Kidney epithelial cell (primary cell): ENCODE measurements around the gene BEND4. TPM values are rescaled to one million over a fixed set of nuclear protein-coding genes. Genes with fewer than 3 reads are reported as not detected.

ENCODE experiments used
- DNase-seq: peaks from one replicate; pipeline ENCODE4 v3.0.0-alpha.2; 2010; ENCODE audit warnings: low read depth
- H3K27me3 ChIP-seq: 2 replicates; pipeline ENCODE4 v1.6.0; 2011; ENCODE audit warnings: low read length; ENCODE audit not compliant: control insufficient read depth, insufficient read depth
- H3K36me3 ChIP-seq: 2 replicates; pipeline ENCODE4 v1.5.1; 2011; ENCODE audit warnings: low read length; ENCODE audit not compliant: control insufficient read depth, insufficient read depth
- H3K4me3 ChIP-seq: 2 replicates; pipeline ENCODE4 v1.5.1; 2011; ENCODE audit warnings: low read depth, mild to moderate bottlenecking, control low read depth, low read length
- CTCF ChIP-seq: IDR thresholded peaks from 2 replicates; pipeline ENCODE4 v1.5.1; 2011; ENCODE audit warnings: mild to moderate bottlenecking, moderate library complexity, low read length, control low read depth, inconsistent platforms; ENCODE audit not compliant: insufficient read depth, poor library complexity, severe bottlenecking
- total RNA-seq: library from RNA; depleted of rRNA; stranded (reverse); fragments of >200 nt; gene quantifications from 2 replicates; pipeline ENCODE4 v1.2.3, GENCODE V29; 2015

The BEND4 gene
- total RNA-seq, 1 donor from 2014 or later, result 0.13 TPM

DNA sequence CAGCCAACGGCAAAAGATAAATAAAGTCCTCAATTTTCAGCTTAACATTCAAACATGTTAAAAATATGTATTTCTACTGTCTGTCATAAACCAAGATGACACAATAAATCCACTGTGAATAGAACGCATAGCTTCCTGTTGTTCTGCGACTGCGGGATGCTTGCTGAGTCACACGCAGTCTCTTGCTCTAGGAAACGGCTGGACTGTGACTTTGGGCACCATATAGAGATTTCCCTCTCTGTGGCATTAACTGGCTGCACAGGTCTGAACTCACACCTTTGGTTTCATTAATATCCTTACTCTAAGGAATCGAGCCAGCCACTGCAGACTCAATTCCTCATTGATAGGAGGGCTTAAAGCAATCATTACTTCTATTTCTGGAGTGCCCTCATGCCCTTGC, 8.4 kb downstream of the BEND4 start:
- no peak for DNase-seq
- no peak for TF ChIP-seq CTCF
- no peaks in the 10 kb centered on the region for H3K36me3 ChIP-seq
- H3K27me3 ChIP-seq, result no peaks in the 10 kb centered on the region
- H3K4me3 ChIP-seq, result no peak overlapping the region

DNA sequence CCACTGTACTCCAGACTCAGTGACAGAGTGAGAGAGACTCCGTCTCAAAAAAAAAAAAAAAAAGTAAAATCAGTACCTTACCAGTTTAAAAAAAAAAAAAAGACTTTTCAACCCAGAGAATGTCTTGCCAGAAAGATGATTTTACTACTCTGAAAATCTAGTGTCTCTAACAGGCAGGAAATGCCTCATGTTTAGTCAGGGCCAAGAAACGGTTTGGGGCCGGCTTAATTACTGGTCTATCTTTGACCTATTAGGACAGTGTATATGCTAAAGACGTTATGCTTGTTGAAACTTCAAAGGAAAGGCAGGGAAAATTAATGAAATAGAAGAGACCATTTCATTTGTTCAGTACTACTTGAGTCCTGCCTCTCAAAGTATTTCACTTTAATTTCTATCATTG, 9.9 kb downstream of the BEND4 start:
- no peaks in the 10 kb centered on the region for H3K27me3 ChIP-seq
- TF ChIP-seq CTCF, result no peak
- DNase-seq, result no peak

DNA sequence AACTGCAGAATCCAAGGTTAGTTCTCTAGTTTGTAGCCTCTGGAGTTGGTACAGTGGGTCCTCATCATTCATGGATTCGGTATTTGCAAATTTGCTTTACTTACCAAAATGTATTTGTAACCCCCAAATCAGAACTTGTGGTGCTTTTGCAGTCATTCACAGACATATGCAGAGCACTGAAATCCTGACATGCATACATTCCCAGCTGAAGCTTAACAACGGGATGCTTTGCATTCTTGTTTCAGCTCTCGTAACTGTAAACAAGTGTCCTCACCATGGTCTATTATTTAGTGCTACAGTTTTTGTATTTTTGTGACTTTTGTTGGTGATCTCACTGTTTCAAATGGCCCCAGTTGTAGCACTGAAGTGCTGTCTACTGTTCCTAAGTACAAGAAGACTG, 16.1 kb downstream of the BEND4 start:
- no peak overlapping the region for H3K4me3 ChIP-seq
- H3K27me3 ChIP-seq, result no peaks in the 10 kb centered on the region
- no peak for DNase-seq
- no peaks in the 10 kb centered on the region for H3K36me3 ChIP-seq
- TF ChIP-seq CTCF, result no peak

More for the DNA sequence above, 9.9 kb downstream of the BEND4 start:
- H3K4me3 ChIP-seq, result no peak overlapping the region
- no peaks in the 10 kb centered on the region for H3K36me3 ChIP-seq

DNA sequence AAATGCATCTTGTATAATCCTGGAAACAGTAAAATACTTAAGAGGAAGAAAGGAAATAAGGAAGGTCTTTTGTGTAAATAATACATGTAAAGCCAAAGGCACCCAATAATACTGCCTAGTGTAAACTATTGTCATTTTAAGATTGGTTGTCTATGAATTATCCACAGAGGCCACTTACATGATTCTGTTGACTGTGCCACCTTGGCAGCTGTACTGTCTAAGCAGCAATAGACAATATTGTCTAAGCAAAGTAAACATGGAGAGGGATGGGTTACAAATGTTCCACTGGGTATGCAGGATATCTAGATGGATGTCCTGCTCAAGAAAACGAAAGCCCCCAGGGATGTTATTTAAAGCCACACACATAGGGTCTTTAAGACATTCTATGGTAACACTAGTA, 19.4 kb downstream of the BEND4 start:
- DNase-seq, result no peak
- Histone ChIP-seq H3K4me3 (no peak overlapping the region), H3K36me3 (no peaks in the 10 kb centered on the region), H3K27me3 (no peaks in the 10 kb centered on the region)
- TF ChIP-seq CTCF, result no peak

- no peak for DNase-seq
- Histone ChIP-seq H3K4me3 (no peak overlapping the region), H3K36me3 (no peaks in the 10 kb centered on the region), H3K27me3 (no peaks in the 10 kb centered on the region)
- no peak for TF ChIP-seq CTCF
Observed at GRCh38 chr4:42132099-42132498, 20.4 kb downstream of the BEND4 start.

DNA sequence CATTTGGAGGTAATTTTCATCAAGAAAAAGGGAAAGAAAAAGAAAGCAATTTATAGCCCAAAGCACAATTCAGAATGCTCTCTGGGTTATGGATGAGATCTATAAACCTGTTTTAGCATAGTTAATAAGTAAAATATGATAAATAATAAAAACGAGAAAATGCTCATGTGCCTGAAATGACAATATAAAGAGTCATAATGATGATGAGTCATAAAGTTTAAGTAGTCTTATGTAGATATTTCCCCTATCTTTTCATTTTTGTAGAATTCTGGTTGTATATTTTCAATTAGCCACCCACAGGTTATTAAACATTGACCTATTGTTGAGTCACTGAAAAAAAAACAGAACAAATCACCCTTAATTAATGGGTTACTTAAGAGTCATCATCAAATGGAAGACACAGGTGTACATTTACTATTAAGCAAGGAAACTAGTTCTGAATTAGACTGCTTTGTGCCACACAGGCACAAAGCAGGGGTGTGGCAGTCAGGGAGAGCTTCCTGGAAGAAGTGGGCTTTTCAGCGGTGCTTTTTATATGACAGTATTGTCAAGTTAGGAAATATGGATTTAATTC, 29.3 kb downstream of the BEND4 start:
- H3K36me3 ChIP-seq, result no peaks in the 10 kb centered on the region
- H3K27me3 ChIP-seq, result no peaks in the 10 kb centered on the region
- TF ChIP-seq CTCF, result no peak
- DNase-seq, result no peak
- no peak overlapping the region for H3K4me3 ChIP-seq
